H9 (cell line): ENCODE data around the gene OLA1. TPM values are rescaled to one million over a fixed set of nuclear protein-coding genes. Genes with fewer than 3 reads are reported as not detected.

Source experiments
- DNase-seq: peaks from one replicate; pipeline ENCODE4 v3.0.0-alpha.2; 2017
- H2AFZ ChIP-seq: one replicate; pipeline ENCODE4 v1.6.1; 2013; ENCODE audit warnings: mild to moderate bottlenecking, low read length, control low read depth, moderate library complexity
- H2AK5ac ChIP-seq: 2 replicates; pipeline ENCODE4 v1.6.1; 2013; ENCODE audit warnings: low read length, control low read depth, mixed read lengths; ENCODE audit not compliant: insufficient read length
- H2BK120ac ChIP-seq: one replicate; pipeline ENCODE4 v1.6.1; 2013; ENCODE audit warnings: low read depth, mild to moderate bottlenecking, low read length, control low read depth, inconsistent platforms; ENCODE audit not compliant: poor library complexity, severe bottlenecking
- H2BK12ac ChIP-seq: 2 replicates; pipeline ENCODE4 v1.6.1; 2013; ENCODE audit warnings: low read length, control low read depth, mixed read lengths, low read depth; ENCODE audit not compliant: insufficient read length
- H2BK15ac ChIP-seq: 2 replicates; pipeline ENCODE4 v1.6.1; 2013; ENCODE audit warnings: low read depth, low read length, control low read depth
- H2BK20ac ChIP-seq: one replicate; pipeline ENCODE4 v1.6.1; 2013; ENCODE audit warnings: low read depth, mild to moderate bottlenecking, low read length, control low read depth, inconsistent platforms; ENCODE audit not compliant: poor library complexity, severe bottlenecking
- H2BK5ac ChIP-seq: 2 replicates; pipeline ENCODE4 v1.6.1; 2013; ENCODE audit warnings: low read length, control low read depth, mixed read lengths; ENCODE audit not compliant: insufficient read length
- H3K14ac ChIP-seq: 2 replicates; pipeline ENCODE4 v1.6.1; 2013; ENCODE audit warnings: low read length, control low read depth; ENCODE audit not compliant: insufficient read depth
- H3K18ac ChIP-seq: 2 replicates; pipeline ENCODE4 v1.6.1; 2013; ENCODE audit warnings: low read depth, mild to moderate bottlenecking, mixed read lengths, low read length, control low read depth; ENCODE audit not compliant: insufficient read length
- H3K23ac ChIP-seq: 2 replicates; pipeline ENCODE4 v1.6.1; 2013; ENCODE audit warnings: low read length, control low read depth, mixed read lengths, low read depth; ENCODE audit not compliant: insufficient read length
- H3K23me2 ChIP-seq: 2 replicates; pipeline ENCODE4 v1.6.1; 2013; ENCODE audit warnings: low read depth, mild to moderate bottlenecking, mixed read lengths, low read length, control low read depth; ENCODE audit not compliant: insufficient read length, poor library complexity, severe bottlenecking
- H3K27ac ChIP-seq: 2 replicates; pipeline ENCODE4 v1.5.1; 2013; ENCODE audit warnings: low read length, control low read depth, mixed read lengths, low read depth; ENCODE audit not compliant: insufficient read length
- H3K27me3 ChIP-seq: 2 replicates; pipeline ENCODE4 v1.6.1; 2013; ENCODE audit warnings: low read length, control low read depth, inconsistent platforms; ENCODE audit not compliant: insufficient read depth
- H3K4ac ChIP-seq: 2 replicates; pipeline ENCODE4 v1.6.1; 2013; ENCODE audit warnings: low read depth, mild to moderate bottlenecking, control low read depth, inconsistent platforms, low read length, moderate library complexity
- H3K4me1 ChIP-seq: 2 replicates; pipeline ENCODE4 v1.6.1; 2013; ENCODE audit warnings: low read length, control low read depth, inconsistent platforms; ENCODE audit not compliant: insufficient read depth
- H3K4me2 ChIP-seq: 2 replicates; pipeline ENCODE4 v1.6.1; 2013; ENCODE audit warnings: low read length, control low read depth, mixed read lengths; ENCODE audit not compliant: insufficient read length, insufficient read depth
- H3K56ac ChIP-seq: 2 replicates; pipeline ENCODE4 v1.6.1; 2013; ENCODE audit warnings: low read depth, mild to moderate bottlenecking, mixed read lengths, low read length, control low read depth; ENCODE audit not compliant: insufficient read length
- H3K79me1 ChIP-seq: 2 replicates; pipeline ENCODE4 v1.6.1; 2013; ENCODE audit warnings: low read depth, mild to moderate bottlenecking, moderate library complexity, low read length, control low read depth, inconsistent platforms; ENCODE audit not compliant: insufficient read depth, poor library complexity, severe bottlenecking
- H3K79me2 ChIP-seq: 2 replicates; pipeline ENCODE4 v1.6.1; 2013; ENCODE audit warnings: low read length, control low read depth, inconsistent platforms; ENCODE audit not compliant: insufficient read depth
- H3K9ac ChIP-seq: 2 replicates; pipeline ENCODE4 v1.6.1; 2013; ENCODE audit warnings: low read length, control low read depth, mixed read lengths; ENCODE audit not compliant: insufficient read length; ENCODE audit errors: extremely low read depth
- H3K9me3 ChIP-seq: one replicate; pipeline ENCODE4 v1.6.1; 2013; ENCODE audit warnings: low read depth, low read length, inconsistent platforms; ENCODE audit not compliant: control insufficient read depth
- H3T11ph ChIP-seq: one replicate; pipeline ENCODE4 v1.6.1; 2013; ENCODE audit warnings: mild to moderate bottlenecking, low read length, control low read depth, inconsistent platforms
- H4K20me1 ChIP-seq: one replicate; pipeline ENCODE4 v1.6.1; 2013; ENCODE audit not compliant: control insufficient read depth, insufficient read length, insufficient read depth
- H4K5ac ChIP-seq: 2 replicates; pipeline ENCODE4 v1.6.1; 2013; ENCODE audit warnings: low read depth, mild to moderate bottlenecking, mixed read lengths, low read length, control low read depth; ENCODE audit not compliant: insufficient read length
- H4K8ac ChIP-seq: replicated peaks from 2 replicates; pipeline ENCODE4 v1.6.1; 2013; ENCODE audit warnings: low read length, control low read depth, mixed read lengths, low read depth; ENCODE audit not compliant: insufficient read length
- H4K91ac ChIP-seq: 2 replicates; pipeline ENCODE4 v1.6.1; 2013; ENCODE audit warnings: low read depth, mild to moderate bottlenecking, moderate library complexity, mixed read lengths, low read length, control low read depth; ENCODE audit not compliant: insufficient read length
- H3K27ac Mint-ChIP-seq, 3 experiments: 2 replicates in 2 of 3; 3 replicates in 1 of 3; pipeline ENCODE4 v1.8.0; 2020 to 2021; ENCODE audit warnings: mixed read lengths in 3 of 3, mild to moderate bottlenecking in 1 of 3, moderate library complexity in 1 of 3
- H3K27me3 Mint-ChIP-seq: 2 replicates; pipeline ENCODE4 v1.8.0; 2021; ENCODE audit warnings: low read depth, mild to moderate bottlenecking, moderate library complexity, mixed read lengths
- H3K36me3 Mint-ChIP-seq, 3 experiments: 2 replicates in 2 of 3; 3 replicates in 1 of 3; pipeline ENCODE4 v1.8.0; 2020 to 2021; ENCODE audit warnings: low read depth in 3 of 3, mixed read lengths in 3 of 3; ENCODE audit not compliant: insufficient read depth in 1 of 3
- H3K4me1 Mint-ChIP-seq, 2 experiments: 2 replicates each; pipeline ENCODE4 v1.8.0; 2020; ENCODE audit warnings: mixed read lengths in 2 of 2
- H3K4me3 Mint-ChIP-seq, 2 experiments: 2 replicates in 1 of 2; 3 replicates in 1 of 2; pipeline ENCODE4 v1.8.0; 2020 to 2021; ENCODE audit warnings: mild to moderate bottlenecking in 2 of 2, mixed read lengths in 2 of 2, moderate library complexity in 1 of 2
- H3K9me3 Mint-ChIP-seq, 2 experiments: 2 replicates in 1 of 2; 3 replicates in 1 of 2; pipeline ENCODE4 v1.8.0; 2020; ENCODE audit warnings: mild to moderate bottlenecking in 2 of 2, mixed read lengths in 2 of 2, moderate library complexity in 1 of 2
- WGBS: extraction: QIAGEN DNeasy Blood & Tissue Kit; methylation state at CpG from one replicate; pipeline ENCODE4 v1.1.7; 2013; ENCODE audit warnings: missing lambda C conversion rate, low lambda C conversion rate, mixed read lengths; ENCODE audit not compliant: insufficient read length; ENCODE audit errors: extremely low coverage; 5-methylcytosine and 5-hydroxymethylcytosine counted together
- total RNA-seq: library from RNA; stranded (reverse); gene quantifications from 2 replicates; pipeline ENCODE4 v1.2.1, GENCODE V29; 2021
- TF ChIP-seq, protein P1 (sequence below): fragments of 200-600 bp; sonication (generic); conservative IDR thresholded peaks from 3 replicates; pipeline ENCODE4 v1.8.0; 2021; ENCODE audit warnings: antibody characterized with exemption, mild to moderate bottlenecking

OLA1 gene
- total RNA-seq, 1 experiment from 2014 or later = 133 TPM

DNA sequence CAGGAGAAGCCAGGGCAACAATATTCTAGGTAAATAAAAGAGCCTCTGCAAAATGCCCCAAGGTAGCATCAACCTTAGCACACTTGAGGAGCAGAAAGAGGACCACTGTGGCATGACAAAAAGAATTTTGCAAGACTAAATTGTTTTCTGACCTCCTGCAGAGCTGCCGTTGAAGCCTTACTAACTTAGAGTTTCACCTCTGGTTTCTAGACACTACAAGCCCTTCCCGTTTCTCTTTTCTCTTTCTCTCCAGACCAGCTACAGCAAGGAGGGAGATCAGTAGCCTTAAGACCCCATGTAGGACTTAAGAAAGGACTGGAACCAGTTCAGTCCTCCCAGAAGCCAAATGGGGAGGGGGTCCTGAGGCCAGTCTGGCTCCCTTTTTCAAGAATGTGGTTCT is 209.9 kb downstream of the OLA1 start:
- Histone ChIP-seq H3T11ph (no peak overlapping the region), H4K5ac (no peak overlapping the region), H2BK5ac (no peak overlapping the region), H2BK120ac (peak overlapping the region; percentile 31), H3K27ac (no peak overlapping the region), H3K79me2 (no peaks in the 10 kb centered on the region), H2BK12ac (no peak overlapping the region), H4K20me1 (no peaks in the 10 kb centered on the region), H3K4me2 (no peak overlapping the region), H2AK5ac (no peak overlapping the region), H3K23ac (no peak overlapping the region), H4K91ac (no peak overlapping the region), H2AFZ (no peak overlapping the region), H3K79me1 (no peaks in the 10 kb centered on the region), H2BK20ac (no peak overlapping the region), H3K27me3 (no peaks in the 10 kb centered on the region), H2BK15ac (no peak overlapping the region), H3K23me2 (no peaks in the 10 kb centered on the region), H3K14ac (no peak overlapping the region), H3K4me1 (peaks cover 5% of the 10 kb centered on the region), H3K4ac (no peak overlapping the region), H3K18ac (no peak overlapping the region), H3K9ac (no peak overlapping the region), H4K8ac (no peak overlapping the region), H3K56ac (no peak overlapping the region), H3K9me3 (no peaks in the 10 kb centered on the region)
- TF ChIP-seq, protein P1, sequence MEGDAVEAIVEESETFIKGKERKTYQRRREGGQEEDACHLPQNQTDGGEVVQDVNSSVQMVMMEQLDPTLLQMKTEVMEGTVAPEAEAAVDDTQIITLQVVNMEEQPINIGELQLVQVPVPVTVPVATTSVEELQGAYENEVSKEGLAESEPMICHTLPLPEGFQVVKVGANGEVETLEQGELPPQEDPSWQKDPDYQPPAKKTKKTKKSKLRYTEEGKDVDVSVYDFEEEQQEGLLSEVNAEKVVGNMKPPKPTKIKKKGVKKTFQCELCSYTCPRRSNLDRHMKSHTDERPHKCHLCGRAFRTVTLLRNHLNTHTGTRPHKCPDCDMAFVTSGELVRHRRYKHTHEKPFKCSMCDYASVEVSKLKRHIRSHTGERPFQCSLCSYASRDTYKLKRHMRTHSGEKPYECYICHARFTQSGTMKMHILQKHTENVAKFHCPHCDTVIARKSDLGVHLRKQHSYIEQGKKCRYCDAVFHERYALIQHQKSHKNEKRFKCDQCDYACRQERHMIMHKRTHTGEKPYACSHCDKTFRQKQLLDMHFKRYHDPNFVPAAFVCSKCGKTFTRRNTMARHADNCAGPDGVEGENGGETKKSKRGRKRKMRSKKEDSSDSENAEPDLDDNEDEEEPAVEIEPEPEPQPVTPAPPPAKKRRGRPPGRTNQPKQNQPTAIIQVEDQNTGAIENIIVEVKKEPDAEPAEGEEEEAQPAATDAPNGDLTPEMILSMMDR = no peak
- Mint-ChIP-seq H3K4me1 (peaks cover 31 to 36% of the 10 kb centered on the region in 2 experiments), H3K9me3 (no peaks in the 10 kb centered on the region), H3K36me3 (no peaks in the 10 kb centered on the region), H3K27me3 (peaks cover 19% of the 10 kb centered on the region), H3K27ac (peak overlapping the region; percentile 7 to 73 (median 36); a peak in 2 of 7 replicates), H3K4me3 (peak overlapping the region in 1 of 2 experiments; percentile 21; a peak in 2 of 5 replicates)
- no CpG with 5 or more reads among the region's 2 CpGs for WGBS
- DNase-seq = no peak
